Panc1 (cell line): ENCODE results near the gene ELMO1.

Experiments used
- CTCF ChIP-seq: fragments of 450-650 bp; IDR thresholded peaks from 2 replicates; pipeline ENCODE4 v1.5.1; 2017; ENCODE audit warnings: mild to moderate bottlenecking
- POLR2AphosphoS5 ChIP-seq: IDR thresholded peaks from 2 replicates; pipeline ENCODE4 v1.6.1; 2012; ENCODE audit warnings: mild to moderate bottlenecking, low read depth, low read length, moderate library complexity
- REST ChIP-seq, 2 experiments: IDR thresholded peaks; 2 replicates each; pipeline ENCODE4 v1.6.1; 2011 to 2012; ENCODE audit warnings: low read depth in 2 of 2, control low read depth in 1 of 2, low read length in 1 of 2, mild to moderate bottlenecking in 1 of 2, moderate library complexity in 1 of 2; ENCODE audit not compliant: insufficient read depth in 1 of 2
- SIN3A ChIP-seq: IDR thresholded peaks from 2 replicates; pipeline ENCODE4 v1.6.1; 2012; ENCODE audit warnings: low read depth, mild to moderate bottlenecking, low read length, moderate library complexity, borderline replicate concordance; ENCODE audit not compliant: insufficient read depth
- TCF7L2 ChIP-seq: IDR thresholded peaks from 2 replicates; pipeline ENCODE4 v1.6.1; 2011; ENCODE audit warnings: mild to moderate bottlenecking, low read depth, low read length, inconsistent platforms

- TF ChIP-seq CTCF (no peak), SIN3A (no peak), POLR2AphosphoS5 (no peak), REST (IDR thresholded peaks at IDR 0.05; ENCODE audit: insufficient read depth in 1 of 2, low read depth in 2 of 2, low read length in 1 of 2) (no peak), TCF7L2 (no peak)
Measured at GRCh38 chr7:37197108-37197507, 251.6 kb downstream of the ELMO1 start.
